H9 (cell line): ENCODE data around the gene TENT5C. TPM values are rescaled to one million over a fixed set of nuclear protein-coding genes. Genes with fewer than 3 reads are reported as not detected.
A peak's percentile ranks its signal among the peaks of the same experiment; 100 is the strongest.

Source experiments
- DNase-seq: peaks from one replicate; pipeline ENCODE4 v3.0.0-alpha.2; 2017
- H2AFZ ChIP-seq: one replicate; pipeline ENCODE4 v1.6.1; 2013; ENCODE audit warnings: mild to moderate bottlenecking, low read length, control low read depth, moderate library complexity
- H2AK5ac ChIP-seq: 2 replicates; pipeline ENCODE4 v1.6.1; 2013; ENCODE audit warnings: low read length, control low read depth, mixed read lengths; ENCODE audit not compliant: insufficient read length
- H2BK120ac ChIP-seq: one replicate; pipeline ENCODE4 v1.6.1; 2013; ENCODE audit warnings: low read depth, mild to moderate bottlenecking, low read length, control low read depth, inconsistent platforms; ENCODE audit not compliant: poor library complexity, severe bottlenecking
- H2BK12ac ChIP-seq: 2 replicates; pipeline ENCODE4 v1.6.1; 2013; ENCODE audit warnings: low read length, control low read depth, mixed read lengths, low read depth; ENCODE audit not compliant: insufficient read length
- H2BK15ac ChIP-seq: 2 replicates; pipeline ENCODE4 v1.6.1; 2013; ENCODE audit warnings: low read depth, low read length, control low read depth
- H2BK20ac ChIP-seq: one replicate; pipeline ENCODE4 v1.6.1; 2013; ENCODE audit warnings: low read depth, mild to moderate bottlenecking, low read length, control low read depth, inconsistent platforms; ENCODE audit not compliant: poor library complexity, severe bottlenecking
- H2BK5ac ChIP-seq: 2 replicates; pipeline ENCODE4 v1.6.1; 2013; ENCODE audit warnings: low read length, control low read depth, mixed read lengths; ENCODE audit not compliant: insufficient read length
- H3K14ac ChIP-seq: 2 replicates; pipeline ENCODE4 v1.6.1; 2013; ENCODE audit warnings: low read length, control low read depth; ENCODE audit not compliant: insufficient read depth
- H3K18ac ChIP-seq: 2 replicates; pipeline ENCODE4 v1.6.1; 2013; ENCODE audit warnings: low read depth, mild to moderate bottlenecking, mixed read lengths, low read length, control low read depth; ENCODE audit not compliant: insufficient read length
- H3K23ac ChIP-seq: 2 replicates; pipeline ENCODE4 v1.6.1; 2013; ENCODE audit warnings: low read length, control low read depth, mixed read lengths, low read depth; ENCODE audit not compliant: insufficient read length
- H3K23me2 ChIP-seq: 2 replicates; pipeline ENCODE4 v1.6.1; 2013; ENCODE audit warnings: low read depth, mild to moderate bottlenecking, mixed read lengths, low read length, control low read depth; ENCODE audit not compliant: insufficient read length, poor library complexity, severe bottlenecking
- H3K27ac ChIP-seq: 2 replicates; pipeline ENCODE4 v1.5.1; 2013; ENCODE audit warnings: low read length, control low read depth, mixed read lengths, low read depth; ENCODE audit not compliant: insufficient read length
- H3K27me3 ChIP-seq: 2 replicates; pipeline ENCODE4 v1.6.1; 2013; ENCODE audit warnings: low read length, control low read depth, inconsistent platforms; ENCODE audit not compliant: insufficient read depth
- H3K4ac ChIP-seq: 2 replicates; pipeline ENCODE4 v1.6.1; 2013; ENCODE audit warnings: low read depth, mild to moderate bottlenecking, control low read depth, inconsistent platforms, low read length, moderate library complexity
- H3K4me1 ChIP-seq: 2 replicates; pipeline ENCODE4 v1.6.1; 2013; ENCODE audit warnings: low read length, control low read depth, inconsistent platforms; ENCODE audit not compliant: insufficient read depth
- H3K4me2 ChIP-seq: 2 replicates; pipeline ENCODE4 v1.6.1; 2013; ENCODE audit warnings: low read length, control low read depth, mixed read lengths; ENCODE audit not compliant: insufficient read length, insufficient read depth
- H3K56ac ChIP-seq: 2 replicates; pipeline ENCODE4 v1.6.1; 2013; ENCODE audit warnings: low read depth, mild to moderate bottlenecking, mixed read lengths, low read length, control low read depth; ENCODE audit not compliant: insufficient read length
- H3K79me1 ChIP-seq: 2 replicates; pipeline ENCODE4 v1.6.1; 2013; ENCODE audit warnings: low read depth, mild to moderate bottlenecking, moderate library complexity, low read length, control low read depth, inconsistent platforms; ENCODE audit not compliant: insufficient read depth, poor library complexity, severe bottlenecking
- H3K79me2 ChIP-seq: 2 replicates; pipeline ENCODE4 v1.6.1; 2013; ENCODE audit warnings: low read length, control low read depth, inconsistent platforms; ENCODE audit not compliant: insufficient read depth
- H3K9ac ChIP-seq: 2 replicates; pipeline ENCODE4 v1.6.1; 2013; ENCODE audit warnings: low read length, control low read depth, mixed read lengths; ENCODE audit not compliant: insufficient read length; ENCODE audit errors: extremely low read depth
- H3K9me3 ChIP-seq: one replicate; pipeline ENCODE4 v1.6.1; 2013; ENCODE audit warnings: low read depth, low read length, inconsistent platforms; ENCODE audit not compliant: control insufficient read depth
- H3T11ph ChIP-seq: one replicate; pipeline ENCODE4 v1.6.1; 2013; ENCODE audit warnings: mild to moderate bottlenecking, low read length, control low read depth, inconsistent platforms
- H4K20me1 ChIP-seq: one replicate; pipeline ENCODE4 v1.6.1; 2013; ENCODE audit not compliant: control insufficient read depth, insufficient read length, insufficient read depth
- H4K5ac ChIP-seq: 2 replicates; pipeline ENCODE4 v1.6.1; 2013; ENCODE audit warnings: low read depth, mild to moderate bottlenecking, mixed read lengths, low read length, control low read depth; ENCODE audit not compliant: insufficient read length
- H4K8ac ChIP-seq: replicated peaks from 2 replicates; pipeline ENCODE4 v1.6.1; 2013; ENCODE audit warnings: low read length, control low read depth, mixed read lengths, low read depth; ENCODE audit not compliant: insufficient read length
- H4K91ac ChIP-seq: 2 replicates; pipeline ENCODE4 v1.6.1; 2013; ENCODE audit warnings: low read depth, mild to moderate bottlenecking, moderate library complexity, mixed read lengths, low read length, control low read depth; ENCODE audit not compliant: insufficient read length
- H3K27ac Mint-ChIP-seq, 3 experiments: 2 replicates in 2 of 3; 3 replicates in 1 of 3; pipeline ENCODE4 v1.8.0; 2020 to 2021; ENCODE audit warnings: mixed read lengths in 3 of 3, mild to moderate bottlenecking in 1 of 3, moderate library complexity in 1 of 3
- H3K27me3 Mint-ChIP-seq: 2 replicates; pipeline ENCODE4 v1.8.0; 2021; ENCODE audit warnings: low read depth, mild to moderate bottlenecking, moderate library complexity, mixed read lengths
- H3K36me3 Mint-ChIP-seq, 3 experiments: 2 replicates in 2 of 3; 3 replicates in 1 of 3; pipeline ENCODE4 v1.8.0; 2020 to 2021; ENCODE audit warnings: low read depth in 3 of 3, mixed read lengths in 3 of 3; ENCODE audit not compliant: insufficient read depth in 1 of 3
- H3K4me1 Mint-ChIP-seq, 2 experiments: 2 replicates each; pipeline ENCODE4 v1.8.0; 2020; ENCODE audit warnings: mixed read lengths in 2 of 2
- H3K4me3 Mint-ChIP-seq, 2 experiments: 2 replicates in 1 of 2; 3 replicates in 1 of 2; pipeline ENCODE4 v1.8.0; 2020 to 2021; ENCODE audit warnings: mild to moderate bottlenecking in 2 of 2, mixed read lengths in 2 of 2, moderate library complexity in 1 of 2
- H3K9me3 Mint-ChIP-seq, 2 experiments: 2 replicates in 1 of 2; 3 replicates in 1 of 2; pipeline ENCODE4 v1.8.0; 2020; ENCODE audit warnings: mild to moderate bottlenecking in 2 of 2, mixed read lengths in 2 of 2, moderate library complexity in 1 of 2
- CTCF ChIP-seq: fragments of 200-600 bp; sonication (generic); conservative IDR thresholded peaks from 3 replicates; pipeline ENCODE4 v1.8.0; 2021; ENCODE audit warnings: antibody characterized with exemption, mild to moderate bottlenecking
- WGBS: extraction: QIAGEN DNeasy Blood & Tissue Kit; methylation state at CpG from one replicate; pipeline ENCODE4 v1.1.7; 2013; ENCODE audit warnings: missing lambda C conversion rate, low lambda C conversion rate, mixed read lengths; ENCODE audit not compliant: insufficient read length; ENCODE audit errors: extremely low coverage; 5-methylcytosine and 5-hydroxymethylcytosine counted together
- total RNA-seq: library from RNA; stranded (reverse); gene quantifications from 2 replicates; pipeline ENCODE4 v1.2.1, GENCODE V29; 2021

TENT5C gene
- total RNA-seq, 1 experiment from 2014 or later: 0.37 TPM

DNA sequence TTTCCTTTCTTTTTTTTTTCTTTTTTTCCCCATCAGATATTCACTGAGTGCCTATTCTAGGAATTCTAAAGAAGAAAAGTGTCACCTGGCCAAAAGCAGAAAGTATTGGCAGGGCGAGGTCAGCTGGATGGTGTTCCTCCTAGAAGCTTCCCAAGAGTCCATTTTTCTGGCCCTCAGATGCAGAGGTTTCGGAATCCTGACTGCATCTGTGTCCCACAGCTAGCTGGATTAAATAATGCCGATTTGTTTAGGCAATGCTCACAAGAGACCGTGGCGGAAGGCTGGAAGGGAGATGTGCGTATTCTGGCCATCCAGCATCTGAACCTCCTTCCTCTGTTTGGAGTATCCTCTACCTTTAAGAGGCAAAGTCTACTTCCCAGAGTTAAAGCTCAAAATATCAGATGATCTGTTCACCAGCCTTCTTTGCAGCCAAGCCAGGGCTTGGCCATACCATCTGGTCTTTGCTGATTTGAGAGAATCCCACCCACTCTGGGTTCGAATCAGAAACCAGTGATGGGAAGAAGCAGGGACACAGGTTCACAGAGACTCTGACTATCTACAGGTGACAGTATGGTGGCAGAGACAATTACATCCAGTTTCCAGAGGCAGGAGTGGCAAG lies 5.4 kb upstream of the TENT5C start:
- H3K27ac ChIP-seq: no peak overlapping the region
- H3K4me2 ChIP-seq: no peak overlapping the region
- no peak overlapping the region for H4K5ac ChIP-seq
- H3K56ac ChIP-seq: no peak overlapping the region
- no peak overlapping the region for H2BK20ac ChIP-seq
- Mint-ChIP-seq H3K36me3 (no peaks in the 10 kb centered on the region), H3K4me3 (no peak overlapping the region), H3K27ac (no peak overlapping the region), H3K27me3 (peaks cover 33% of the 10 kb centered on the region), H3K4me1 (peaks cover 6 to 12% of the 10 kb centered on the region in 2 experiments), H3K9me3 (no peaks in the 10 kb centered on the region)
- H2AK5ac ChIP-seq: no peak overlapping the region
- H3K18ac ChIP-seq: no peak overlapping the region
- H3K23ac ChIP-seq: no peak overlapping the region
- H3K9me3 ChIP-seq: no peaks in the 10 kb centered on the region
- no peak overlapping the region for H3K4ac ChIP-seq
- no peak overlapping the region for H3K9ac ChIP-seq
- WGBS: no CpG with 5 or more reads among the region's 7 CpGs
- H2AFZ ChIP-seq: no peak overlapping the region
- no peak overlapping the region for H4K91ac ChIP-seq
- no peak overlapping the region for H2BK12ac ChIP-seq
- no peak for TF ChIP-seq CTCF
- no peak overlapping the region for H2BK5ac ChIP-seq
- H2BK120ac ChIP-seq: no peak overlapping the region
- H3K79me2 ChIP-seq: no peaks in the 10 kb centered on the region
- no peaks in the 10 kb centered on the region for H3K4me1 ChIP-seq
- H4K20me1 ChIP-seq: no peaks in the 10 kb centered on the region
- H3K27me3 ChIP-seq: peaks cover 7% of the 10 kb centered on the region; the same call in 1 of the 2 replicates
- no peak overlapping the region for H3T11ph ChIP-seq
- no peak overlapping the region for H3K14ac ChIP-seq
- peak; percentile 3 for DNase-seq
- H4K8ac ChIP-seq: no peak overlapping the region
- H3K23me2 ChIP-seq: no peaks in the 10 kb centered on the region
- no peak overlapping the region for H2BK15ac ChIP-seq
- no peaks in the 10 kb centered on the region for H3K79me1 ChIP-seq
